GM18520 (cell line): Measurements from ENCODE around the gene PLEKHG3.

ENCODE experiments used
- ATAC-seq: cut with Tn5 transposase; IDR thresholded peaks from one replicate; pipeline ENCODE4 v1.9.1; 2021; ENCODE audit not compliant: unreplicated experiment

The PLEKHG3 gene

DNA sequence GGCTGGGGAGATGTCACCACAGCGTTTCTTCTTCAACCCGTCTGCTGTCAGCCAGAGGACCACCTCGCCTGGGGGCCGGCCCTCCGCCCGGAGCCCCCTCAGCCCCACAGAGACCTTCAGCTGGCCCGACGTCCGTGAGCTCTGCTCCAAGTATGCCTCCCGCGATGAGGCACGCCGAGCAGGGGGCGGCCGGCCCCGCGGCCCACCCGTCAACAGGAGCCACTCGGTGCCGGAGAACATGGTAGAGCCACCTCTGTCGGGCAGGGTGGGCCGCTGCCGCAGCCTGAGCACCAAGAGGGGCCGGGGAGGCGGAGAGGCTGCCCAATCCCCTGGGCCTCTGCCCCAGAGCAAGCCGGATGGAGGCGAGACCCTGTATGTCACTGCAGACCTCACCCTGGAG is 38.8 kb downstream of the PLEKHG3 start:
- no peak for ATAC-seq

DNA sequence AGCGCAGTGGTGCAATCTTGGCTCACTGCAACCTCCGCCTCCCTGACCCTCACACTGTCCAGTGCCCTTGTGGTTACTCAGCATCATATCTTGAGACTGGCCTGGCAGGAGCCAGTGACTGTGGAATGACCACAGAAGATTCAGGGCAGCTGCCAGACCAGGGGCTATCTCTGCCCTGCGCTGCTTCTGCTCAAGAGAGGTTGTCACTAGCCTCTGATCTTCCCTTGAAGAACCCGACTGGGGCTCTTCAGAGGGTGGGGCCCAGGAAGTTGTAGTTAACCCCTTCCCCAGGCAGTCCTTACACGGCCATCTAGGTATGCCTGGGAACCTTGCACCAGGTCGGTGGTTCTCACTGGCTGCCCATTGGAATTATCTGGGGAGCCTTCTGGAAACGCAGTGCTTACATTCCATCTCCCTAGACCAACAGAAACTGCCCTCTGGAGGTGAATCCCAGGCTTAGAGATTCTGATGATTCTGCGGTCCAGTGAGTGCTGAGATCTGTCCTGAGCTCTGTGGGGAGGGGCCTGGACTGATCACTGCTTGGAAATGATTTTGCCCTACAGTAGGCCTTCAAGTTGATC is 41.4 kb downstream of the PLEKHG3 start:
- ATAC-seq = no peak

DNA sequence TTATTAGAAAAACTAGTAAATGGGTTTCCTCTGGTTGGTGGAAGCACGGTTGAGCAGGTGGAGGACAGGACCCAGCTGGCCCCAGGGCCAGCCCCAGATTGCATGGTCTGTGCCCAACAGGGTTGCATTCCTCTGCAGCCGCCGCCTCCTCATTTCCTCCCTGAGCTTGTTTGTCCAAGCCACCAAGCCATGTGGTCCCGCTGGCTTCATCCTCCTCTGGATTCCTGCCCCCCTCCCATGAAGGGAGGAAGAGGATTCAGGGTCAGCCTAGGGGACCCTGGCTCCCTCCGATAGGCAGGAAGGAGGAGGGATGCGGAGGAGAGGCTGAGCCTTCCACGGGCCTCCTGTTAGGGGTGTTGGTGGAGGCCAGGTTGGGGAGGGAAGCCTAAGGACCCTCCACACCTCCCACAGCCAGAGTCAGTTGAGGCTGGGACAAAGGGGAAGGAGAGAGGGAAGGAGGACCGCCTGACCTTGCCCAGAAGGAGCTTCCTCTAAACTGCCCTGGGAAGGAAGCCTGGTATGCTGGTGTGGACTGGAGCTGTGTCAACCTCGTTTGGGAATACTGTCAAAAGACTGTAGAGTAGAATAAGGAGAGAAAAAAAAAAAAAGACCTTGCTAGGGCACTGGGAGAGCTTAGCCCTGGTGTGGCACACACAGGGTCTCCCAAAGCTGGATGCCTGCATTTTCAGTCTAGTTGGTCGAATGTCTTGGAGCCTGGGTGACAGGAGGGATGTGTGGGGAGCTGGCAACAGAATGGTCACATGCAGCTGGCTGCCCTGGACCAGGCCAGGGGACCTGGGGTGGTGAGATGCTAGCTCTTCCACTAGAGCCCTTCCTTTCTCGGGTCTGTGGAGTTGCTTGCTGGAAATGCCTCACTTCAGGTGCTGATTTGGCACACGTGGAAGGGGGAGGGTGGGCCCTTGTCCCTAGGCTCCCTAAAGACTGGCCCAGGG is 42.4 kb downstream of the PLEKHG3 start:
- ATAC-seq = no peak

DNA sequence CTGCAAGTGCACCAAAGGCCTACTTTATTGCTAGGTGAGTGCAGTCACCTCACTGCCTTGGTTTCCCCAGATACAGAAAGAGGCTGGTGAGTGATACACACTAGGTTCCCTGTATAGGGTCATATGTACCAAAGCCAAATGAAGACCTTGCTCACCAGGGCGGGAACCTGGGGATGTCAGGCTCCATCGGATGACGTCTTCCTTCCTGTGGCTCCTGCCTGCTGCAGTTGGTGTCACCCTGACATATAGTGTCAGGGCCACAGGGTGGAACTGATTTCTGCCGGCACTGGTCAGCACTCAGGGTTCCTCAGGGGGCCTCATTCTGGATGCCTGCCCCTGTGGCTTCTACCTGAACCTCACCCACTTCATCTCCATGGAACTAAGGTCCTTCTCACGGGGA is 43.1 kb downstream of the PLEKHG3 start:
- ATAC-seq = no peak

DNA sequence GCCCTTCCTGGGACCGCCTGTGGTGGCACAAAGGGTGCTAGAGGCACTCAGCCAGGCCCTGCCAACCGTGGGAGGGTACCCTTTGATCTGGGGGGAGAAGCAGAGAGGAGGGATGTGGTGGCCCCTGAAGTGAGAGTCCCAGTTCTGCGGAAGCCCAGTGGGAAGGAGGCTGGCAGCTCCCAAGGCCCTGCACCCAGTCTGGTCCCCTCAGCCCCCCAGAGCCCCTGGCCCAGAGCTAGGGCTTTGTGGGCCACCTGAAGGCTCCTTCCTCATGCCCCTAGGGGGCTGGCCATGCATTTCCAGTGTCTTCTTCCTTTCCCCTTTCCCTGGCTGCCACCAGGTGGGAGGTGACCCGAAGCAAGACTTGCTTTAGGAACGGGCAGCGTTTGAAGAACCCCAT is 44.3 kb downstream of the PLEKHG3 start:
- ATAC-seq = no peak

DNA sequence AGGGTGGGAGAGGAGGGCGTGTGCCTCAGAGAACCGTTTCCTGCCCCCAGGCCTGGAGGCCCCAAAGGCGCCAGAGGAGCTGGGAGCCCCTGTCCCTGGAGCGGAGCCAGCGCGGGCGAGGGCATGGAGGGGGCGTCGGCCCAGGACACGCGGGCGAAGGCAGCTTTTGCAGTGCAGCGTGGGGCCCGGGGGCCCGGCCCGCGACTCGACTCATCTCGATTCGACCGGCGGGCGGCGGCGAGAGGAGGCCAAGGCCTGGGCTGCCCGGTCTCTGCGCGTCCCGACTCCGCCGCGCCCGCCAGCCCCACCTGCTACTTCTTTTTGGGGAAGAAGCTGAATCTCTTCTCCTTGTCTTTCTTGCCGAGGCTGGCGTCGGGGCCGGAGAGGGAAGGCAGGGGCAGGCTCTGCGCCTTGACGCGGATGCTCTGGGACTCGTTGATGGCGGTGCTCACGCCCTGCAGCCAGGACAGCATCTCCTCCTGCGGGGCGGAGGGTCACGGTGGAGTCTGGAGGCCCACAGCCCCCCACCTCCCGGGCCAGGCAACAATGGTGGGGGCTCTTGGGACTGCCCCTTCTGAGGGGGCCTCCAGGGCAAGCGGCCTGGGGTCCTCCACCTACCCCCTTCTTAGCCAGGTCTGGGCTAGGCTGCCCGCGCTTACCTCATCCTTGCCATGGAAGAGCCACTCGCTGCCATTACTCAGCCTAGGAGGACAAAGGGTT is 44.9 kb downstream of the PLEKHG3 start:
- no peak for ATAC-seq

DNA sequence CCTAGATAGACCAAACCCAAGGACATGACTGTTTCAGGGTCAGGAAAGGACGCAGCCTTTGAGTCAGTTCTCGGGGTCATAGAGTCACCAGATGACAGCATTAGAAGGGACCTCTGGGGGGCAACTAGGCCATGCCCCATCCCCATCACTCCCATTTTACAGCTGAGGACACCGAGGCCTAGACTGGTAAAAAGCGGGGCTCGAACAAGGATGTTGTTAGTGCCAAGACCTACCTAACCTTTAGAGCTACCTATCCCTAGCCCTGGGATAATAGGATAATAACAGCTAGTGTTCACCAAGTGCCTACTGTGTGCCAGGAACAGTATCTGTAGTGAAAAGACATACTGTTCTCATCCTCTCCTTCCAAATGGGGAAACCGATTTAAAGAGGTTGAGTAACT is 48.7 kb downstream of the PLEKHG3 start:
- ATAC-seq = no peak

DNA sequence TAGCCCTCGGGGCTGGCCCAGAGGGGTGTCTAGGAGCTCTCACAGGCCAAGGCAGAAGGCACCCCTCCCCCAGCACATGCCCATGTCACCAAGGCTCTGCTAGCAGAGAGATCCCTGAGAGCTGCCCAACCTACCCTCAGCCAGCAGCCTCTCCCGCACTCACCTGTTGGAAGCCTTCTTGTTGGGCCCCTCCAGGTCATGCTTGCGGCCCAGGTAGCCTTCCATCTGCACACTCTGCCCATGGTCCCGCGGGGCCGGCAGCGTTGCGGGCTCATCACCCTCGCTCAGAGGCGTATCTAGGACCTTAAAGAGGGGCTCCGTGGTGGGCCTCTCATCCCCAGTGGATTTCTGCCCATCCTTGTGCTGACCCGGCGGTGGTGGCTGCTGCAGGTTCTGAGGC is 49.1 kb downstream of the PLEKHG3 start:
- no peak for ATAC-seq

- ATAC-seq = no peak
These were observed 49.8 kb downstream of the PLEKHG3 start for GRCh38 chr14:64753999-64754398.

GRCh38 chr14:64754685-64755084 is 50.5 kb downstream of the PLEKHG3 start:
- ATAC-seq = no peak

DNA sequence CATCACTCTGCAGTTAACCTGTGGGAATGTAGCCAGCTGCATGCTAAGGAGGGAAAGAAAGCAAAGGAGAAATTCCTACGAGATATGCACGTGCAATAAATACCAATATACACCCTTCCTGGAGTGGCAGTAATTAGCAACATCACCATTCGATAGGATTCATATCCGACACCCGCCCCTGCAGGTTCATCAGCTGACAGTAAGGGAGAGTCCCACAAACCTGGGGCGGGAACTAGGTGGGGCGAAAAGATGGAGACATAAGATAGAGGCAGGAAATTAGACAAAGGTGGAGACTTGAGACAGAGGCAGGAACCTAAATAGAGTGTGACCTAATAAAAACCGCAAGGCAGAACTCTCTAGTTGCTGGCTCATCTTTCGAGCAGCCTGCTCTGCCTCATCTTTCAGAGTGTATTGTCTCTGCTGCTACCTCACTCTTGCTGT is 51.6 kb downstream of the PLEKHG3 start:
- no peak for ATAC-seq

DNA sequence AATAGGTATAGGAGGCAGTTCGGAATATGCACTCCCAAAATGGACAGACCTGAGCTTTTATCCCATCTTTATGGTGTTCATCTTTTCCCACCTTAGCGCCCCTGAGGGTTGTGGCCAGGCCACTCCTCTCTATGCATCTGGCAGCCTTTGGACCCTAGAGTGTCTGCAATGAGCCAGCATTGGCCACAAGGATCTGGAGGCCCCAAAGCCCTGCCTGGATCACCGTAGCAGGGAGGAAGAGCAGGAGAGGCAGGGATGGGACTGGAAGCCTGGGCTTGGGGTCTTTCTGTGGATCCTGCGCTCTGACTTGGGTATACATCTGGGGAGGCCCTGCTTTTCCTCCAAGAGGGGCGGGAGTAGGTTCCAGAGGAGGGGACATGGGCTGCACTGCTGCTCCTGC is 52.5 kb downstream of the PLEKHG3 start:
- ATAC-seq = no peak

GRCh38 chr14:64757601-64758000 is 53.4 kb downstream of the PLEKHG3 start:
- ATAC-seq = no peak

- no peak for ATAC-seq
These were observed 53.8 kb downstream of the PLEKHG3 start for GRCh38 chr14:64758025-64758521.

GRCh38 chr14:64758691-64759554 is 54.7 kb downstream of the PLEKHG3 start:
- ATAC-seq = no peak

DNA sequence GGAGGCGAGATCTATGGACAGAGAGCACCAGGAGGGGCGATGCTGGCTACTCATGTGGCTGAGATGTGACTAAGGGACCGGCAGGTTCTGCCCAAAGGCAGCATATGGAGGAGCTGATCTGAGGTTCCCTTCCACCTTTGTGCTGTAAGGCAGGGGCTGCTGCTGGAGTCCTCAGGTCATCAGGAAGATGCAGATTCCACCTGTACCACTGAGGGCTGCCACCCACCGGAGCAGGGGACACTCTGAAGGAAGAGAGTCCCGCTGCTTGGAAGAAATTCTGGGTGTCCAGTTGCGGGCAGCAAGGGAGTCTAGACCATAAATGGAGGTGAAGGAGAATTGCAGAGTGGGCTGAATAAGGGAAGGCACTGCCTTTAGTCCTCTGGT is 55.3 kb downstream of the PLEKHG3 start:
- no peak for ATAC-seq

DNA sequence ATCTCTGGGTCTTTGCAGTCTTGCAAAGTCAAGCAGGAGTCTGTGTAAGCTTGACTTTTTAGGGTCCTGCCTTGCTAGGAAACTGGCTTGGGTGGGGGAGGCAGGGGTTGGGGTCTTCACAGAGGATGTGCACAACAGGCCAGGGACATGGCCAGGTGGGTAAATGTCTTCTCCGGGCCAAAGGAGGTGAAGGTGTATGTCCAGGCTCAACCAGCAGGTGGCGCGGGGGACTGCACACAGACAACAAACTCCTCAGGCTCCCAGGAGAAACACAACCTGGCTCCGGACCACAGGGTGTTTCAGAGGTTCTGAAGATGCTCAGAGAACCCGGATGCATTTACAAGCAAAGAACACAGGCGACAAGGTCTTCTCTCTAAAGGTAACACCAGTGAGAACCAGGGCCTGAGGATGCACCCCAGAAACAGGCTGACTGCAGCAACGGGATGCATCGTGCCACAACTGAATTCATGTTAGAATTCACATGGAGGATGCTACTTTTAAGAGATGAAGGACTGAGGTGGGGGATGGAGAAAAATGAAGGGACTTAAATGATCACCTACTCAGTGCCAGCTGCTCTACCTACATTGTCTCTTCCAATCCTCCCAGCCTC is 56.0 kb downstream of the PLEKHG3 start:
- no peak for ATAC-seq

DNA sequence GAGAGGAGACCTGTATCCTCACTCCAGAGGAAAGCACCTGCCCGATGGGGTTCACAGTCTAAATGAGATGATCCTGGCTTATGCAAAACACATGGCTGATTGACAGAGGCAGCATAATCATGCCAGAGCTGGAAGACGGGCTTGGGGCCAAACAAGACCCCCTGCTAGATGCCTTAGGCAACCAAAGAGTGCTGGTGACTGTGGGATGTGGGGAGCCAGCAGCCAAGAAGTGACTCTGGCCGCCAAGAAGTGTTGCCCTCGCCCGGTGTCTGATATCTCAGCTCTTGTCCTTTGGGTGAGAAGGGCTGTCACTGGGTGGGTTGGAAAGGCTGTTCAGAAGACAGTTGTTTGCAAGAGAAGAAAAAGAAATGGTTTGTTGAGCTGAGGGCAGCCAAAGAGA is 56.7 kb downstream of the PLEKHG3 start:
- no peak for ATAC-seq

DNA sequence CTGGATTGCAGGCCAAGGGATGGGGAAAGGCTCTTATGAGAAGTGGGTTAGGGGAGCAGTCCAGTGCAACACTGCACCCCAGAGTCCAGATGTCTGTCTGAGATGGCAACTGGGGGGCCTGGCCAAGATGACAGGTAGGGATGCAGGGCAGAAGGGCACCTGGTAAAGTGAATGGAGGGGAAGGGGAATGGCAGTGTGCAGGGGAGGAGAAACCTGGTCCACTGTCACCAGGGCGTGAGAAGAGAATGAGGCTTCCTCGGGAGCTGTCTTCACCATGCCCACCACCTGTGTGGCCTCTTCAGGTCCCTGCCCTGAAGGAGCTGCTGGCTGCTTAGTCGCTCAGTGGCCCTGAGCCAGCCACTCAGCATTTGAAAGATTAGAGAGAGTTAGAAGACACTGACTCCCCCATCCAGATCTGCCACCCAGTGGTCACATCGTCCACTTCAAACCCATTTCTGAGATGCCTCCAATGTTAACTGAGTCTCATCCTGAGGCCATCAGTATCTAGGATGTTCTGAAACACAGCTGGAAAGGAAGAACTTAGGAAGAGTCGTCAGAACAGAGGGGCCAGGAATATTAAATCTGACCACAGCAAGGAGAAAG is 57.3 kb downstream of the PLEKHG3 start:
- no peak for ATAC-seq
